Mucosa of descending colon (tissue), 3 donors: ENCODE measurements around the gene STX1B. TPM values are rescaled to one million over a fixed set of nuclear protein-coding genes. Genes with fewer than 3 reads are reported as not detected.

ENCODE experiments used
- ATAC-seq: fragments of 200-7000 bp; cut with Tn5 transposase; one replicate; pipeline ENCODE4 v1.9.1; 2020; ENCODE audit warnings: mild to moderate bottlenecking, moderate library complexity
- DNase-seq, 3 donors: peaks; one replicate each; pipeline ENCODE4 v3.0.0-alpha.2; 2020
- H3K36me3 ChIP-seq: fragments of 200-600 bp; one replicate; pipeline ENCODE4 v1.8.0; 2021; ENCODE audit warnings: low read depth, mild to moderate bottlenecking
- H3K4me1 ChIP-seq: fragments of 200-600 bp; one replicate; pipeline ENCODE4 v1.8.0; 2021; ENCODE audit warnings: low read depth, mild to moderate bottlenecking
- H3K4me3 ChIP-seq: fragments of 200-600 bp; one replicate; pipeline ENCODE4 v1.8.0; 2021; ENCODE audit warnings: mild to moderate bottlenecking
- H3K9me3 ChIP-seq: fragments of 200-600 bp; one replicate; pipeline ENCODE4 v1.8.0; 2021; ENCODE audit warnings: mild to moderate bottlenecking
- intact Hi-C, 2 donors: fragments of 100-400 bp; cut with DNase I in 1 of 2; cut with micrococcal nuclease in 1 of 2; formaldehyde crosslinking; loops; one replicate each; pipeline versions ENCODE4 v1.11.0 to v1.11.1; 2022; cut with DNase I, micrococcal nuclease
- total RNA-seq, 3 donors: library from RNA; stranded (reverse); fragmentation: NEBNext Ultra II Directional in 2 of 3; extraction: Animal tissue kit (Norgen Biotek cat#: 25700) in 2 of 3; gene quantifications; one replicate each; pipeline versions ENCODE4 v1.2.1 to v1.2.4, GENCODE V29; 2021 to 2023
- TF ChIP-seq, protein P1 (sequence below): fragments of 200-600 bp; IDR thresholded peaks from one replicate; pipeline ENCODE4 v1.8.0; 2022; ENCODE audit warnings: antibody characterized with exemption, mild to moderate bottlenecking
- donor health status: DM: no; HTN: no; CAD: no; lungs with moderate emphysema.
- donor health status: DM: no; HTN: no; CAD: no.
- donor health status: DM: no; HTN: yes; CAD: no.

STX1B gene
- total RNA-seq, 3 donors from 2014 or later = 0.14 to 2.8 (median 0.84) TPM

DNA sequence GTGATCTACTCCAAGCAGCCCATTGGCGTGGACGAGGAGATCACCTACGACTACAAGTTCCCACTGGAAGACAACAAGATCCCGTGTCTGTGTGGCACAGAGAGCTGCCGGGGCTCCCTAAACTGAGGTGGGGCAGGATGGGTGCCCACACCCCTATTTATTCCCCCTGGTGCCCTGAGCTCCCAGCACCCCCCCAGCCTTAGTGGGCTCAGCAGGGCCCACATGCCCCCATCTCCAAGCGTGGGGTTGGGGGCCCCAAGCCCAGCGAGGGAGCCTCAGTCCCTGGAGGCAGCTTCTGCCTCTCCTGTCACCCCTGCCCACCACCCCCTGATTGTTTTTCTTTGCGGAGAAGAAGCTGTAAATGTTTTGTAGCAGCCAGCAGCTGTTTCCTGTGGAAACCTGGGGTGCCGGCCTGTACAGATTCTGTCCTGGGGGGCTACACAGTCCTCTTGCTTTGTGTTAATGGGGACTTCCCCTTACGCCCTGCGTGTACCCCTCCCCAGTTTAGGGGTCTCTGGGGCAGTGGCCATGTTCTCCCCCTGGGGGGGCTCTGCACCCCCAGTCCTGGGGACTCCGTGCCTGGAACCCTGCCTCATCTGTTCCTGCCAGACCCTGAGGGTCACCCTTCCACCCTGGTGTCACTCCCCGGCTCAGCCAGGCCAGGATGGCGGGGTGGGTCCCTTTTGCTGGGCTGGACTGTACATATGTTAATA, 26.4 kb downstream of the STX1B start:
- TF ChIP-seq, protein P1, sequence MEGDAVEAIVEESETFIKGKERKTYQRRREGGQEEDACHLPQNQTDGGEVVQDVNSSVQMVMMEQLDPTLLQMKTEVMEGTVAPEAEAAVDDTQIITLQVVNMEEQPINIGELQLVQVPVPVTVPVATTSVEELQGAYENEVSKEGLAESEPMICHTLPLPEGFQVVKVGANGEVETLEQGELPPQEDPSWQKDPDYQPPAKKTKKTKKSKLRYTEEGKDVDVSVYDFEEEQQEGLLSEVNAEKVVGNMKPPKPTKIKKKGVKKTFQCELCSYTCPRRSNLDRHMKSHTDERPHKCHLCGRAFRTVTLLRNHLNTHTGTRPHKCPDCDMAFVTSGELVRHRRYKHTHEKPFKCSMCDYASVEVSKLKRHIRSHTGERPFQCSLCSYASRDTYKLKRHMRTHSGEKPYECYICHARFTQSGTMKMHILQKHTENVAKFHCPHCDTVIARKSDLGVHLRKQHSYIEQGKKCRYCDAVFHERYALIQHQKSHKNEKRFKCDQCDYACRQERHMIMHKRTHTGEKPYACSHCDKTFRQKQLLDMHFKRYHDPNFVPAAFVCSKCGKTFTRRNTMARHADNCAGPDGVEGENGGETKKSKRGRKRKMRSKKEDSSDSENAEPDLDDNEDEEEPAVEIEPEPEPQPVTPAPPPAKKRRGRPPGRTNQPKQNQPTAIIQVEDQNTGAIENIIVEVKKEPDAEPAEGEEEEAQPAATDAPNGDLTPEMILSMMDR = no peak
- Histone ChIP-seq H3K4me1 (peaks cover 4% of the 10 kb centered on the region), H3K9me3 (no peaks in the 10 kb centered on the region), H3K4me3 (no peak overlapping the region), H3K36me3 (no peaks in the 10 kb centered on the region)
- DNase-seq (no peak), ATAC-seq (no peak)
- intact Hi-C loops = loop anchor here (10.0 kb wide), 5 partner anchors 51 to 881 kb away; partner anchors contain the start of genes STX4 (in 1 of the 2), ZNF646 (in 1 of the 2), ZNF668 (in 1 of the 2) and ZNF843 (in 1 of the 2)

DNA sequence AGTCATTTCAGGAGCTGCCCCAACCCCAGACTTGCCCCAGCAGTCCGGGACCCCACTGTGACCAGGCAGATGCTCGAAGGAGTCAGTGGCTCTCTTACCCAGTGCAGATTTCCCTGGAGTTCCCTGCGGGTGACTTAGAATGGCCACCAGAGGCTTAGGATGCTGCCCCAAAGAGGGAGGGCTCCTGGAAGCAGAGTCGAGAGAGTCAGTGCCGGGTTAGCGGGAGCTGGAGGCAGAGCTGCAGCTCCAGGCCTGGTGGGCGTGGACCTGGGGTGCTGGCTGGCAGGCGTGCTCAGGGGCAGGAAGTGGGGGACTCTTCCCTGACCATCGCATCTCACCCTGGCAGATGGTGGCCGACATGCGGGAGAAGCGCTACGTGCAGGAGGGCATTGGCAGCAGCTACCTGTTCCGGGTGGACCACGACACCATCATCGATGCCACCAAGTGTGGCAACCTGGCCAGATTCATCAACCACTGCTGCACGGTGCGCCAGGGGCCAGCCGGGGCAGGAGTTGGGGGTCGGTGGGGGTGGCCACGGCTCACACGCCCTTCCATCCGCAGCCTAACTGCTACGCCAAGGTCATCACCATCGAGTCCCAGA, 27.0 kb downstream of the STX1B start:
- no peaks in the 10 kb centered on the region for H3K36me3 ChIP-seq

DNA sequence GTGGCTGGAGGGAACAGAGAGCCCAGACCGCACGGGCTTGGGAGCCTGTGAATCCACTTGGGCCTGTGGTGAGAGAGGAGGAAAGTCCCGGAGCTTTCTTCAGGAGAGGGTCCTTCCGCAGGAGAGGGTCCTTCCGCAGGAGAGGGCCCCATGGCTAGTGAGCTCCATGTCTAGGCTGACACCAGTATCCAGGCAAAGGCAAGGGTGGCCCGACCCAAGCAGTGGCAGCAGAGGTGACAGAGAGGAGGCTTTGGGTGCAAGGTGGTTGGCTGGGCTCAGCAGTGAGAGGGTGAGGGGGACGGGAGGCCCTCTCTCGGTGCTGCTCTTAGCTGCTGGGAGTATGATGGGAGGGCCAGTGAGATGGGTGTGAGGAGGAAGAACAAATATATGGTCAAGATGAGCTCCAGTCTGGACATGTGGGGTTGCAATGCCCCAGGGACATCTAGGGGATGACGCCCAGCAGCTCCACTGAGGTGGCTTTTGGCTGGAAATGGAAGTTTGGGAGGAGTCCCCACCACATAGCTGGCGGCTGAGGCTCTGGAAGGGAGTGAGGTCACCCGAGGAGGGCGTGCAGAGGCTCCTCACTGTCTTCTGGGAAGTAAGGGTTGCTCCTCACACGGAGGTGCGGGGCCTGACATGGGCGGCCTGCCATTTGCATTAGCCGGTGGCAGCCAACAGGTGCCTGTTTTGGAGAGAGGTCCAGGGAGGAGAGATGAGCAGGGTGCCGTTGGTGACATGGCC, 27.7 kb downstream of the STX1B start:
- Histone ChIP-seq H3K4me1 (peaks cover 4% of the 10 kb centered on the region), H3K36me3 (no peaks in the 10 kb centered on the region), H3K4me3 (no peak overlapping the region), H3K9me3 (no peaks in the 10 kb centered on the region)
- TF ChIP-seq, protein P1 = no peak
- intact Hi-C loops = loop anchor here (10.0 kb wide), 5 partner anchors 52 to 882 kb away; partner anchors contain the start of genes STX4 (in 1 of the 2), ZNF646 (in 1 of the 2), ZNF668 (in 1 of the 2) and ZNF843 (in 1 of the 2)
- ATAC-seq = no peak
- no peak for DNase-seq

More for the DNA sequence above, 27.0 kb downstream of the STX1B start:
- intact Hi-C loops = loop anchor here (10.0 kb wide), 5 partner anchors 51 to 881 kb away; partner anchors contain the start of genes STX4 (in 1 of the 2), ZNF646 (in 1 of the 2), ZNF668 (in 1 of the 2) and ZNF843 (in 1 of the 2)
- ATAC-seq (no peak), DNase-seq (no peak)
- TF ChIP-seq, protein P1 = no peak
- Histone ChIP-seq H3K4me1 (peaks cover 4% of the 10 kb centered on the region), H3K9me3 (no peaks in the 10 kb centered on the region), H3K4me3 (no peak overlapping the region)

DNA sequence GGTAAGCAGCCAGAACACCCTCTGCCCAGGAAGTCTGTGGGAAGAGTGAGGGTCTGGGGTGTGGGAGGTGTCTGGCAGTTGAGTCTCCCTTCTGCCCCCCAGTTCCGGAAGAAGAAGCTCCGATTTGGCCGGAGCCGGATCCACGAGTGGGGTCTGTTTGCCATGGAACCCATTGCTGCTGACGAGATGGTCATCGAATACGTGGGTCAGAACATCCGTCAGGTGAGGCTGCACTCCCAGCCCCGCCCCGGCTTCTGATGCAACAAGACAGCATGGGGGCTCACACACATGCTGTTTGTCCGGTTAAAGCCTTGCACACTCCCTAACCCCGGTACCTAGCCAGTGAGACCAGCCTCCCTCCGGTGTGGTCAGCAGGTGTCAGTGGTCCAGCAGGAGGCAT, 29.5 kb downstream of the STX1B start:
- no peak overlapping the region for H3K4me3 ChIP-seq
- TF ChIP-seq, protein P1 = no peak
- no peaks in the 10 kb centered on the region for H3K9me3 ChIP-seq
- no peak for ATAC-seq
- intact Hi-C loops = loop anchor here (10.0 kb wide), 5 partner anchors 54 to 884 kb away; partner anchors contain the start of genes STX4 (in 1 of the 2), ZNF646 (in 1 of the 2), ZNF668 (in 1 of the 2) and ZNF843 (in 1 of the 2)
- no peak for DNase-seq
- no peaks in the 10 kb centered on the region for H3K36me3 ChIP-seq
- H3K4me1 ChIP-seq = peaks cover 4% of the 10 kb centered on the region

DNA sequence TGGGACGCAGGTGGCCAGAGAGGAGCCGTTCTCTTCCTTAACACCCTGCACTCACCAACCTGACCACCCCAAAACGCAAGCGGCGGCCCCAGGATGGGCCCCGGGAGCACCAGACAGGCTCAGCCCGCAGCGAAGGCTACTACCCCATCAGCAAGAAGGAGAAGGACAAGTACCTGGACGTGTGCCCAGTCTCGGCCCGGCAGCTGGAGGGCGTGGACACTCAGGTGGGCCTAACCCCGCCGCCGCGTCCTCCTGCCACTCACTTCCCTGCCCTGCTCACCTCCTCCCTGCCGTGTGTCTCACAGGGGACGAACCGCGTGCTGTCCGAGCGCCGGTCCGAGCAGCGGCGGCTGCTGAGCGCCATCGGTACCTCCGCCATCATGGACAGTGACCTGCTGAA, 30.0 kb downstream of the STX1B start:
- ATAC-seq = no peak
- intact Hi-C loops = loop anchor here (10.0 kb wide), 5 partner anchors 54 to 884 kb away; partner anchors contain the start of genes STX4 (in 1 of the 2), ZNF646 (in 1 of the 2), ZNF668 (in 1 of the 2) and ZNF843 (in 1 of the 2)
- TF ChIP-seq, protein P1 = no peak

More for the DNA sequence above, 30.0 kb downstream of the STX1B start:
- Histone ChIP-seq H3K36me3 (no peaks in the 10 kb centered on the region), H3K4me1 (no peaks in the 10 kb centered on the region), H3K9me3 (no peaks in the 10 kb centered on the region), H3K4me3 (no peak overlapping the region)
- DNase-seq = no peak
